GM12878 (cell line): Measurements from ENCODE around the gene ANKRD23.

ENCODE experiments used
- BRCA1 ChIP-seq: IDR thresholded peaks from 2 replicates; pipeline ENCODE4 v1.6.1; 2011; ENCODE audit warnings: low read depth, low read length, improper control_type of control experiment
- E2F4 ChIP-seq: IDR thresholded peaks from 2 replicates; pipeline ENCODE4 v1.6.1; 2012; ENCODE audit warnings: low read depth, low read length, improper control_type of control experiment
- EZH2 ChIP-seq: IDR thresholded peaks from 2 replicates; pipeline ENCODE4 v1.6.1; 2012; ENCODE audit warnings: low read depth, mild to moderate bottlenecking, control low read depth, inconsistent platforms, low read length, borderline replicate concordance; ENCODE audit not compliant: control insufficient read depth
- MYC ChIP-seq: IDR thresholded peaks from 2 replicates; pipeline ENCODE4 v1.6.1; 2011; ENCODE audit warnings: mild to moderate bottlenecking, low read length, moderate library complexity, inconsistent platforms; ENCODE audit not compliant: insufficient read depth, insufficient replicate concordance, insufficient read length, severe bottlenecking
- POLR2A ChIP-seq: IDR thresholded peaks from 2 replicates; pipeline ENCODE4 v1.6.1; 2011; ENCODE audit warnings: low read depth, mild to moderate bottlenecking, low read length
- POLR2AphosphoS5 ChIP-seq: IDR thresholded peaks from 2 replicates; pipeline ENCODE4 v1.6.1; 2011; ENCODE audit warnings: mild to moderate bottlenecking, low read length, inconsistent platforms
- SIX5 ChIP-seq: IDR thresholded peaks from 2 replicates; pipeline ENCODE4 v1.6.1; 2011; ENCODE audit warnings: mild to moderate bottlenecking, low read depth, low read length, moderate library complexity; ENCODE audit not compliant: severe bottlenecking
- SREBF2 ChIP-seq: IDR thresholded peaks from 2 replicates; pipeline ENCODE4 v1.6.1; 2012; ENCODE audit warnings: mild to moderate bottlenecking, low read length
- TCF12 ChIP-seq: IDR thresholded peaks from 2 replicates; pipeline ENCODE4 v1.6.1; 2011; ENCODE audit warnings: low read depth, mild to moderate bottlenecking, low read length
- TF ChIP-seq, protein P1 (sequence below), 3 experiments: IDR thresholded peaks in 2 of 3; conservative IDR thresholded peaks in 1 of 3; 2 replicates each; pipeline ENCODE4 v1.5.1; 2011; ENCODE audit warnings: low read depth in 3 of 3, low read length in 3 of 3, mild to moderate bottlenecking in 3 of 3, control low read depth in 2 of 3, moderate library complexity in 2 of 3, inconsistent platforms in 1 of 3, mixed read lengths in 1 of 3; ENCODE audit not compliant: control insufficient read depth in 2 of 3, insufficient read depth in 1 of 3; ENCODE audit errors: extremely low read depth in 1 of 3
- TF ChIP-seq, protein P2 (sequence below): IDR thresholded peaks from 2 replicates; pipeline ENCODE4 v1.6.1; 2011; ENCODE audit warnings: low read depth, low read length, improper control_type of control experiment, borderline replicate concordance
- TF ChIP-seq, protein P3 (sequence below): IDR thresholded peaks from 2 replicates; pipeline ENCODE4 v1.6.1; 2012; ENCODE audit warnings: low read depth, low read length, improper control_type of control experiment

DNA sequence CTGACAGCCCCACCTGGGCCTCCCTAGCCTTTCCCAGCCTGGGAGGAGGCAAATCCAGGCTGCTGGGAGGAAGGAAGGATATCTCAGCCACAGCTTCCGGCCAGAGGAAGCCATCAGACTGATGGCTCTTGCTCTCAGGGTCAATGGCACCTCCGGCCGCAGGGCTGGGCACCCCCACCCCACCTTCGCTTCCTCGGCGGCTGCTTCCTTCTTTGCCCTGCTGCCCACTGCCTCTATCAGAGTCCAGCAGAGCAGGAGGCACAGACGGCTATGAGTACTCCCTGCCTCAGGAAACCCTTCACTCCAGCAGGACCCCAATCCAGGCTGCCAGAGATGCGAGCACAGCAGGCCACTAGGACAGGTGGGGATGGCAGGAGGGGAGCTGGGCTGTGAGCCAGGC is 22.8 kb upstream of the ANKRD23 start:
- TF ChIP-seq, protein P1, sequence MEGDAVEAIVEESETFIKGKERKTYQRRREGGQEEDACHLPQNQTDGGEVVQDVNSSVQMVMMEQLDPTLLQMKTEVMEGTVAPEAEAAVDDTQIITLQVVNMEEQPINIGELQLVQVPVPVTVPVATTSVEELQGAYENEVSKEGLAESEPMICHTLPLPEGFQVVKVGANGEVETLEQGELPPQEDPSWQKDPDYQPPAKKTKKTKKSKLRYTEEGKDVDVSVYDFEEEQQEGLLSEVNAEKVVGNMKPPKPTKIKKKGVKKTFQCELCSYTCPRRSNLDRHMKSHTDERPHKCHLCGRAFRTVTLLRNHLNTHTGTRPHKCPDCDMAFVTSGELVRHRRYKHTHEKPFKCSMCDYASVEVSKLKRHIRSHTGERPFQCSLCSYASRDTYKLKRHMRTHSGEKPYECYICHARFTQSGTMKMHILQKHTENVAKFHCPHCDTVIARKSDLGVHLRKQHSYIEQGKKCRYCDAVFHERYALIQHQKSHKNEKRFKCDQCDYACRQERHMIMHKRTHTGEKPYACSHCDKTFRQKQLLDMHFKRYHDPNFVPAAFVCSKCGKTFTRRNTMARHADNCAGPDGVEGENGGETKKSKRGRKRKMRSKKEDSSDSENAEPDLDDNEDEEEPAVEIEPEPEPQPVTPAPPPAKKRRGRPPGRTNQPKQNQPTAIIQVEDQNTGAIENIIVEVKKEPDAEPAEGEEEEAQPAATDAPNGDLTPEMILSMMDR (IDR thresholded peaks at IDR 0.05 in 2 of 3, conservative IDR thresholded peaks at IDR 0.05 in 1 of 3; ENCODE audit: control insufficient read depth in 2 of 3, extremely low read depth in 1 of 3, insufficient read depth in 1 of 3, low read depth in 3 of 3, low read length in 3 of 3), result no peak
- TF ChIP-seq POLR2AphosphoS5 (no peak), SIX5 (no peak), TCF12 (no peak), SREBF2 (no peak), MYC (no peak), EZH2 (no peak), E2F4 (no peak), BRCA1 (no peak), POLR2A (no peak)
- TF ChIP-seq, protein P2, sequence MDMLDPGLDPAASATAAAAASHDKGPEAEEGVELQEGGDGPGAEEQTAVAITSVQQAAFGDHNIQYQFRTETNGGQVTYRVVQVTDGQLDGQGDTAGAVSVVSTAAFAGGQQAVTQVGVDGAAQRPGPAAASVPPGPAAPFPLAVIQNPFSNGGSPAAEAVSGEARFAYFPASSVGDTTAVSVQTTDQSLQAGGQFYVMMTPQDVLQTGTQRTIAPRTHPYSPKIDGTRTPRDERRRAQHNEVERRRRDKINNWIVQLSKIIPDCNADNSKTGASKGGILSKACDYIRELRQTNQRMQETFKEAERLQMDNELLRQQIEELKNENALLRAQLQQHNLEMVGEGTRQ, result no peak
- TF ChIP-seq, protein P3, sequence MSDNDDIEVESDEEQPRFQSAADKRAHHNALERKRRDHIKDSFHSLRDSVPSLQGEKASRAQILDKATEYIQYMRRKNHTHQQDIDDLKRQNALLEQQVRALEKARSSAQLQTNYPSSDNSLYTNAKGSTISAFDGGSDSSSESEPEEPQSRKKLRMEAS, result no peak
